Vagina (tissue), 2 donors: Measurements from ENCODE around the gene PINK1.

Source experiments
- POLR2A ChIP-seq, 2 donors: fragments of 450-650 bp; IDR thresholded peaks; one replicate each; pipeline ENCODE4 v1.6.1; 2017; ENCODE audit warnings: antibody characterized with exemption in 2 of 2, mild to moderate bottlenecking in 2 of 2, moderate library complexity in 2 of 2
- POLR2AphosphoS5 ChIP-seq, 2 donors: sonication (generic); formaldehyde crosslinking; IDR thresholded peaks; one replicate each; pipeline ENCODE4 v1.9.0; 2017; ENCODE audit warnings: antibody characterized with exemption in 2 of 2, mild to moderate bottlenecking in 2 of 2, low read depth in 1 of 2; ENCODE audit not compliant: insufficient read depth in 1 of 2
- TF ChIP-seq, protein P1 (sequence below), 3 experiments: fragments of 450-650 bp in 2 of 3; fragments of 200-600 bp in 1 of 3; sonication (generic) in 1 of 3; IDR thresholded peaks; one replicate each; pipeline ENCODE4 v1.5.1; 2017 to 2019; ENCODE audit warnings: antibody characterized with exemption in 3 of 3, mild to moderate bottlenecking in 2 of 3, moderate library complexity in 2 of 3

GRCh38 chr1:20666146-20666545, 32.9 kb downstream of the PINK1 start:
- TF ChIP-seq, protein P1, sequence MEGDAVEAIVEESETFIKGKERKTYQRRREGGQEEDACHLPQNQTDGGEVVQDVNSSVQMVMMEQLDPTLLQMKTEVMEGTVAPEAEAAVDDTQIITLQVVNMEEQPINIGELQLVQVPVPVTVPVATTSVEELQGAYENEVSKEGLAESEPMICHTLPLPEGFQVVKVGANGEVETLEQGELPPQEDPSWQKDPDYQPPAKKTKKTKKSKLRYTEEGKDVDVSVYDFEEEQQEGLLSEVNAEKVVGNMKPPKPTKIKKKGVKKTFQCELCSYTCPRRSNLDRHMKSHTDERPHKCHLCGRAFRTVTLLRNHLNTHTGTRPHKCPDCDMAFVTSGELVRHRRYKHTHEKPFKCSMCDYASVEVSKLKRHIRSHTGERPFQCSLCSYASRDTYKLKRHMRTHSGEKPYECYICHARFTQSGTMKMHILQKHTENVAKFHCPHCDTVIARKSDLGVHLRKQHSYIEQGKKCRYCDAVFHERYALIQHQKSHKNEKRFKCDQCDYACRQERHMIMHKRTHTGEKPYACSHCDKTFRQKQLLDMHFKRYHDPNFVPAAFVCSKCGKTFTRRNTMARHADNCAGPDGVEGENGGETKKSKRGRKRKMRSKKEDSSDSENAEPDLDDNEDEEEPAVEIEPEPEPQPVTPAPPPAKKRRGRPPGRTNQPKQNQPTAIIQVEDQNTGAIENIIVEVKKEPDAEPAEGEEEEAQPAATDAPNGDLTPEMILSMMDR (IDR thresholded peaks at IDR 0.05), result no peak
- TF ChIP-seq POLR2A (IDR thresholded peaks at IDR 0.05), result no peak
- peak in 1 of 2 donors; percentile 13 for TF ChIP-seq POLR2AphosphoS5 (IDR thresholded peaks at IDR 0.05; ENCODE audit: insufficient read depth in 1 of 2, low read depth in 1 of 2)
